Memory B cell (primary cell): Measurements from ENCODE around the gene RNU4-1.
"Not testable (repeated sequence)": the region's sequence is repeated elsewhere in the genome, so short reads cannot be mapped to it uniquely, and the experiment has no call there.

Source experiments
- ATAC-seq: fragments of 150-1000 bp; cut with Tn5 transposase; 2 replicates; pipeline ENCODE4 v1.10.0; 2021; ENCODE audit warnings: low read depth, mild to moderate bottlenecking, moderate library complexity
- DNase-seq, 2 donors: peaks; one replicate each; pipeline ENCODE4 v3.0.0; 2022; ENCODE audit warnings: low spot score in 2 of 2
- H3K27ac Mint-ChIP-seq: one replicate; pipeline ENCODE4 v1.8.0; 2022; ENCODE audit warnings: mild to moderate bottlenecking, moderate library complexity, mixed read lengths
- H3K27me3 Mint-ChIP-seq: one replicate; pipeline ENCODE4 v1.8.0; 2022; ENCODE audit warnings: mixed read lengths
- H3K36me3 Mint-ChIP-seq: one replicate; pipeline ENCODE4 v1.8.0; 2022; ENCODE audit warnings: mild to moderate bottlenecking, mixed read lengths
- H3K4me1 Mint-ChIP-seq: one replicate; pipeline ENCODE4 v1.8.0; 2022; ENCODE audit warnings: mixed read lengths
- H3K4me3 Mint-ChIP-seq: one replicate; pipeline ENCODE4 v1.8.0; 2022; ENCODE audit warnings: mild to moderate bottlenecking, moderate library complexity, mixed read lengths
- H3K9me3 Mint-ChIP-seq: one replicate; pipeline ENCODE4 v1.8.0; 2022; ENCODE audit warnings: mixed read lengths

The RNU4-1 gene

DNA sequence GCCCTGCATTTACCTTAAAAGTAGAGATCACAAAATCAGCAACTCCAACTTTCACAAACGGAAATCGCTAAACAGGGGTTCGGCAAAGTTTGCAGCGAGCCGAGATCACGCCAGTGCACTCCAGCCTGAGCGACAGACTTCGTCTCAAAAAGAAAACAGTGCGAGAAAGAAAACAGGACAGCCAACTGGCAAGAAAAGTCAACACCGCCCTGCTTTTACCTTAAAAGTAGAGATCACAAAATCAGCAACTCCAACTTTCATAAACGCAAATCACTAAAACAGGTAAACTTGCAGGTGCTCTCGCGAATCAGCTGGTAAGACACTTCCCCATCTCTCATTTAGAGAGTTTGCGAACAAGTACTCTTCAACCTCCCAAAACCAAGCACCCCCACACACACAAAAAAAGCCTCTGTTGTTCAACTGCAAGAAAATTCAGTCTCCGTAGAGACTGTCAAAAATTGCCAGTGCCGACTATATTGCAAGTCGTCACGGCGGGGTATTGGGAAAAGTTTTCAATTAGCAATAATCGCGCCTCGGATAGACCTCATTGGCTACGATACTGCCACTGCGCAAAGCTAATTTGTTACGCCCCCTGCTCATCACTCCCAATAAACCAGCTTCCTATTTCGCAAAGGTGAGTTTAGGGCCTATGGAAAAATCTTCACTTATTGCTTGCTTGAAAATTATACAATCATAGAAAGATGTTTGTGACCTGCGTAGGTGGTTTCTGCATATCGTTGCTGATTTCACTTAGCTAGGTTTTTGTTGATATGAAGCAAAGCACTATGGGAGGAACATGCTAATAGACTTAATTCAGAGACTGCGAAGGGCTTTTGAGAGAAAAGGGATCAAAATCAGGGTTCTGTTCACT is at the start of gene RNU4-1:
TSS of gene RNU4-1 (minus strand) at position 577 of the 871 bp plus-strand sequence.
- Mint-ChIP-seq H3K9me3 (no peaks in the 10 kb centered on the region), H3K27me3 (no peaks in the 10 kb centered on the region), H3K4me1 (peaks cover 10% of the 10 kb centered on the region), H3K27ac (no peak within 1 kb of the TSS), H3K36me3 (no peaks in the 10 kb centered on the region), H3K4me3 (no peak within 1 kb of the TSS)
- ATAC-seq (peak; percentile 58), DNase-seq (peak; percentile 84 to 90)

DNA sequence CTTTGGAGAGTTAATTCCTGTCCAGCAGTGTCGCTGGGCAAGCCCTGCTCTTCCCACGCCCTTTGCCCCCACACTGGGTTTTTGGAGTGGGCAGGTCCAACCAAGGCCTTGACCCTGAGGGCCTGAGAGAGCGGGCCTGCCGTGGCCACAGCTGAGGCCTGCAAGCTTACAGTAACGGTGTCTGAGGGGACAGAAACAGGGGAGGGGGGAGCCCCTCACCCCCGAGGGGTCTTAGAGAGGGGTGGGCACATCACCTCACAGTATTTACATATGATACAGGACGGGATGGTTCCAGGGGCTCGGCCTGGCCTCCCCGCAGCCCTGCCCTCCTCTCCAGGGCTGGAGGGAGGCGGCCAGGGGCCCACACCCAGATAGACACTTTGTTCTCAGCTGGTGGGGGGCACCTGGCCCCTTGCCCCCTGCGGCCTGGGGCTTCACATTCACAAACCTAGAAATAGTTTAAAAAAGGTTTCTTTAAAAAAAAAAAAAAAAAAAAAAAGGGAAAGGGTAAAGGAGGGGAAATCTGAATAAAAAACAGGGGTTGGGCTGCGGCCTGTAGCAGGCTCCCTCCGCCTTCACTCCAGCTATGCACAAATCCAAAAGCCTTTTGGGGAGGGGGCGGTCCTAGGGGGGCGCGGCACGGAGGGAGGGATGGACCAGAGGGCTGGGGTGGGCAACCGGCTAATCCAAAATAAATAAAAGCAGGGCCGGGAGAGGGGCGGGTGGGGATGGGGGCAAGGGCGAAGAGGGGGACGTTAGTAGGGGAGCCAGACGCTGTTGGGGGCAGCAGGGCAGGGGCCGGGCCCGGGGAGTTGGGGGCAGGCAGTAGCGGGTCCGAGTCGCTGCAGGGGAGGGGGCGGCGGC is 49.4 kb upstream of the RNU4-1 start:
- no peaks in the 10 kb centered on the region for H3K4me1 Mint-ChIP-seq
- H3K27ac Mint-ChIP-seq: no peak overlapping the region
- peaks cover 10% of the 10 kb centered on the region for H3K9me3 Mint-ChIP-seq
- H3K27me3 Mint-ChIP-seq: peaks cover 6% of the 10 kb centered on the region
- ATAC-seq (no peak), DNase-seq (no peak)
- peaks cover 1% of the 10 kb centered on the region for H3K36me3 Mint-ChIP-seq
- no peak overlapping the region for H3K4me3 Mint-ChIP-seq

- ATAC-seq (no peak), DNase-seq (no peak)
- H3K36me3 Mint-ChIP-seq: peaks cover 2% of the 10 kb centered on the region
- no peak overlapping the region for H3K27ac Mint-ChIP-seq
- peaks cover 1% of the 10 kb centered on the region for H3K27me3 Mint-ChIP-seq
- no peak overlapping the region for H3K4me3 Mint-ChIP-seq
- H3K4me1 Mint-ChIP-seq: no peaks in the 10 kb centered on the region
- peaks cover 15% of the 10 kb centered on the region for H3K9me3 Mint-ChIP-seq
Observed at GRCh38 chr12:120339256-120339655, 46.2 kb upstream of the RNU4-1 start.

GRCh38 chr12:120337730-120338129 is 44.7 kb upstream of the RNU4-1 start:
- DNase-seq (no peak), ATAC-seq (no peak)
- Mint-ChIP-seq H3K9me3 (peaks cover 15% of the 10 kb centered on the region), H3K36me3 (peaks cover 2% of the 10 kb centered on the region), H3K4me1 (no peaks in the 10 kb centered on the region), H3K27ac (no peak overlapping the region), H3K4me3 (no peak overlapping the region), H3K27me3 (peaks cover 1% of the 10 kb centered on the region)

DNA sequence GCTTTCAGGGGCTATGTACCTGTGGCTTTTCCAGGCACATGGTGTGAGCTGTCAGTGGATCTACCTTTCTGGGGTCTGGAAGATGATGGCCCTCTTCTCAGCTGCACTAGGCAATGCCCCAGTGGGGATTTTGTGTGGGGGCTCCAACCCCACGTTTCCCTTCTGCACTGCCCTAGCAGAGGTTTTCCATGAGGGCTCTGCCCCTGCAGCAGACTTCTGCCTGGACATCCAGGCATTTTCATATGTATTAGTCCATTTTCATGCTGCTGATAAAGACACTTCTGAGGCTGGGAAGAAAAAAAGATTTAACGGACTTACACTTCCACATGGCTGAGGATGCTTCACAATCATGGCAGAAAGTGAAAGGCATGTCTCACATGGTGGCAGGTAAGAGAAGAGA is 43.4 kb upstream of the RNU4-1 start:
- not testable (repeated sequence) for H3K27me3 Mint-ChIP-seq, ATAC-seq, H3K4me1 Mint-ChIP-seq, H3K36me3 Mint-ChIP-seq, H3K27ac Mint-ChIP-seq, H3K4me3 Mint-ChIP-seq, DNase-seq
- H3K9me3 Mint-ChIP-seq: peaks cover 15% of the 10 kb centered on the region

DNA sequence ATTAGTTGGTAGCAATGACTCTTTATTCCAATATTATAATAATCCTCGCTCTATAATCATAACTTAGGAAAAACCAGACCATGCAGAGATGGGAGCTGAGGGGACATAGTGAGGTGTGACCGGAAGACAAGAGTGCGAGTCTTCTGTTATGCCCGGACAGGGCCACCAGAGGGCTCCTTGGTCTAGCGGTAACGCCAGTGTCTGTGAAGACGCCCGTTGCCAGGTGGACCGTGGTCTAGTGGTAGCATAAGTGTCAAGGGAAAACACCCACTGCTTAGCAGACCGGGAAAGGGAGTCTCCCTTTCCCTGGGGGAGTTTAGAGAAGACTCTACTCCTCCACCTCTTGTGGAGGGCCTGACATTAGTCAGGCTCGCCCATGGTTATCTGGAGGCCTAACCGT is 42.4 kb upstream of the RNU4-1 start:
- not testable (repeated sequence) for H3K27me3 Mint-ChIP-seq, H3K4me3 Mint-ChIP-seq, H3K27ac Mint-ChIP-seq, H3K4me1 Mint-ChIP-seq, H3K36me3 Mint-ChIP-seq
- ATAC-seq: peak; percentile 41
- H3K9me3 Mint-ChIP-seq: peaks cover 15% of the 10 kb centered on the region
- peak; percentile 22 to 30 for DNase-seq

GRCh38 chr12:120332523-120332922 is 39.5 kb upstream of the RNU4-1 start:
- Mint-ChIP-seq H3K4me3 (no peak overlapping the region), H3K27ac (no peak overlapping the region), H3K4me1 (no peaks in the 10 kb centered on the region), H3K36me3 (peaks cover 2% of the 10 kb centered on the region), H3K9me3 (peaks cover 6% of the 10 kb centered on the region), H3K27me3 (peaks cover 8% of the 10 kb centered on the region)
- no peak for ATAC-seq
- no peak for DNase-seq

- Mint-ChIP-seq H3K4me3 (no peak overlapping the region), H3K27me3 (peaks cover 8% of the 10 kb centered on the region), H3K36me3 (no peaks in the 10 kb centered on the region), H3K4me1 (no peaks in the 10 kb centered on the region), H3K27ac (no peak overlapping the region), H3K9me3 (peaks cover 4% of the 10 kb centered on the region)
- DNase-seq (no peak), ATAC-seq (no peak)
Observed at GRCh38 chr12:120332041-120332440, 39.0 kb upstream of the RNU4-1 start.

- H3K4me1 Mint-ChIP-seq: no peaks in the 10 kb centered on the region
- ATAC-seq (no peak), DNase-seq (no peak)
- no peak overlapping the region for H3K27ac Mint-ChIP-seq
- no peaks in the 10 kb centered on the region for H3K36me3 Mint-ChIP-seq
- H3K9me3 Mint-ChIP-seq: peaks cover 4% of the 10 kb centered on the region
- no peak overlapping the region for H3K4me3 Mint-ChIP-seq
- H3K27me3 Mint-ChIP-seq: peaks cover 8% of the 10 kb centered on the region
Observed at GRCh38 chr12:120331390-120331789, 38.4 kb upstream of the RNU4-1 start.

- no peak for DNase-seq
- H3K36me3 Mint-ChIP-seq: no peaks in the 10 kb centered on the region
- H3K27ac Mint-ChIP-seq: no peak overlapping the region
- peaks cover 8% of the 10 kb centered on the region for H3K27me3 Mint-ChIP-seq
- H3K4me3 Mint-ChIP-seq: no peak overlapping the region
- ATAC-seq: no peak
- H3K9me3 Mint-ChIP-seq: no peaks in the 10 kb centered on the region
- H3K4me1 Mint-ChIP-seq: peaks cover 7% of the 10 kb centered on the region
Observed at GRCh38 chr12:120328228-120328627, 35.2 kb upstream of the RNU4-1 start.

- no peak within 1 kb of the TSS for H3K27ac Mint-ChIP-seq
- no peaks in the 10 kb centered on the region for H3K9me3 Mint-ChIP-seq
- ATAC-seq (no peak), DNase-seq (no peak)
- no peak within 1 kb of the TSS for H3K4me3 Mint-ChIP-seq
- H3K36me3 Mint-ChIP-seq: no peaks in the 10 kb centered on the region
- H3K4me1 Mint-ChIP-seq: peaks cover 7% of the 10 kb centered on the region
- peaks cover 8% of the 10 kb centered on the region for H3K27me3 Mint-ChIP-seq
Observed at GRCh38 chr12:120327593-120327992, 34.6 kb upstream of the RNU4-1 start, which contains the start of gene PLA2G1B. PLA2G1B (minus strand) TSS chr12:120327779; CDS start chr12:120327753, 26 bp downstream.

DNA sequence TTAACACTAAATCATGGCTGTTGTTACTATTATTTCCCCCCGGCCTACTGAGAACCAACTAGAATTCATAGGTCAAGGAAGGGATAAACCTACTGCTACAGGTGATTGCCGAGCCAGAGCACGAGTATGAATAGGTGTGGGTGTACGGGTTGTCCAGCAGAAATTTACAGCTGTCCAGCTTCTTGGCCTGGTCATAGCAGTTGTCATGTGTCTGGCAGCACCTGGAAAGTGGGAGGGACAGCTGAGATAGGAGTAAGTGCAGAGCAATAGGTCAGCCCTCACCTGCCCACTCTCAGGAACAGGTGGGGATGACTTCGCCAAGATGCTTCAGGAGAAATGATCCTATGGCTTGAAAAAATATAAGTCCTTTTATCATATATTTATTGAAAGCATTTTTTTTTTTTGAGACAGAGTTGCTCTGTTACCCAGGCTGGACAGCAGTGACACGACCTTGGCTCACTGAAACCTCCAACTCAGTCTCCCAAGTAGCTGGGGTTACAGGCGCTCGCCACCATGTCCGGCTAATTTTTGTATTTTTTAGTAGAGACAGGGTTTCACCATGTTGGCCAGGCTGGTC is 31.9 kb upstream of the RNU4-1 start:
- Mint-ChIP-seq H3K36me3 (no peaks in the 10 kb centered on the region), H3K9me3 (no peaks in the 10 kb centered on the region), H3K4me3 (no peak overlapping the region), H3K27me3 (peaks cover 1% of the 10 kb centered on the region), H3K4me1 (peaks cover 7% of the 10 kb centered on the region), H3K27ac (no peak overlapping the region)
- DNase-seq (no peak), ATAC-seq (no peak)

GRCh38 chr12:120323772-120324171 is 30.7 kb upstream of the RNU4-1 start:
- DNase-seq: no peak
- Mint-ChIP-seq H3K36me3 (no peaks in the 10 kb centered on the region), H3K9me3 (no peaks in the 10 kb centered on the region), H3K4me1 (peaks cover 7% of the 10 kb centered on the region), H3K27me3 (no peaks in the 10 kb centered on the region), H3K4me3 (no peak overlapping the region), H3K27ac (no peak overlapping the region)
- ATAC-seq: no peak
